GM06990 (cell line): ENCODE results near the gene FRMD5.

Experiments
- DNase-seq: peaks from one replicate; pipeline ENCODE4 v3.0.0-alpha.2; 2011; ENCODE audit not compliant: insufficient read length; ENCODE audit errors: extremely low read depth
- H3K27me3 ChIP-seq: replicated peaks from 2 replicates; pipeline ENCODE4 v1.6.0; 2011; ENCODE audit warnings: low read length; ENCODE audit not compliant: control insufficient read depth, insufficient read depth
- H3K36me3 ChIP-seq: 2 replicates; pipeline ENCODE4 v1.5.1; 2011; ENCODE audit warnings: low read length; ENCODE audit not compliant: control insufficient read depth, insufficient read depth
- H3K4me3 ChIP-seq: replicated peaks from 2 replicates; pipeline ENCODE4 v1.5.1; 2011; ENCODE audit warnings: low read depth, mild to moderate bottlenecking, control low read depth, low read length
- CTCF ChIP-seq: IDR thresholded peaks from 2 replicates; pipeline ENCODE4 v1.5.1; 2011; ENCODE audit warnings: low read length, control low read depth, mild to moderate bottlenecking, inconsistent platforms; ENCODE audit not compliant: insufficient read depth, poor library complexity, severe bottlenecking

FRMD5 gene

GRCh38 chr15:43915631-43916325 lies 279.3 kb downstream of the FRMD5 start:
- no peak overlapping the region for H3K4me3 ChIP-seq
- DNase-seq = no peak
- no peaks in the 10 kb centered on the region for H3K27me3 ChIP-seq
- H3K36me3 ChIP-seq = no peaks in the 10 kb centered on the region
- no peak for TF ChIP-seq CTCF

GRCh38 chr15:43913941-43914340 lies 281.1 kb downstream of the FRMD5 start:
- Histone ChIP-seq H3K27me3 (no peaks in the 10 kb centered on the region), H3K36me3 (no peaks in the 10 kb centered on the region), H3K4me3 (no peak overlapping the region)
- DNase-seq = no peak
- TF ChIP-seq CTCF = no peak

- TF ChIP-seq CTCF = no peak
Measured at GRCh38 chr15:43913026-43913780, 281.9 kb downstream of the FRMD5 start.

DNA sequence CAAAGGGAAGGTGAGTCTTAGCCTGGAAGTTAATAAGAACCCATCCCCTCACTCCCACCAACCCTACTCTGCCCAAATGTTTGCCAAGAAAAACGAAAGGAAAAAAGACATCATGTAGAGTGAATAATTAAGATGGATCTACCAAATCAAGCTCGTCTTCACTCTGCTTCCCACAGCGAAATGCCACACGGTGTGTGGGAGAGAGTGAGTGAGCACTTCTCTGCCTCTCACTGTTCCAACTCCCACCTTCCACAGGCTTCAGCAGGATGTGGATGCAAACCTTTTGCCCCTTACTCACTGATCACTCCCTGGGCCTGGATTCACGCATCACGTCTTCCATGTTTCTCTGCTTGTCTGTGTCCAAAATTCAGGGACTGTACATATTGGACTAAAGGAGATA lies 282.9 kb downstream of the FRMD5 start:
- H3K36me3 ChIP-seq = no peaks in the 10 kb centered on the region
- no peak for TF ChIP-seq CTCF
- no peak overlapping the region for H3K4me3 ChIP-seq
- H3K27me3 ChIP-seq = no peaks in the 10 kb centered on the region
- DNase-seq = no peak

More at GRCh38 chr15:43913026-43913780, 281.9 kb downstream of the FRMD5 start:
- H3K27me3 ChIP-seq = no peaks in the 10 kb centered on the region
- no peak overlapping the region for H3K4me3 ChIP-seq
- no peaks in the 10 kb centered on the region for H3K36me3 ChIP-seq
- no peak for DNase-seq

GRCh38 chr15:43911235-43911781 lies 283.8 kb downstream of the FRMD5 start:
- H3K4me3 ChIP-seq = no peak overlapping the region
- no peak for TF ChIP-seq CTCF
- no peak for DNase-seq
- H3K27me3 ChIP-seq = no peaks in the 10 kb centered on the region
- H3K36me3 ChIP-seq = no peaks in the 10 kb centered on the region
